Testis (tissue), 2 donors: Measurements from ENCODE around the gene CNPY4.

Source experiments
- POLR2A ChIP-seq: fragments of 450-650 bp; IDR thresholded peaks from one replicate; pipeline ENCODE4 v1.6.1; 2017; ENCODE audit warnings: antibody characterized with exemption, mild to moderate bottlenecking, moderate library complexity
- TF ChIP-seq, protein P1 (sequence below), 3 experiments: fragments of 450-650 bp in 2 of 3; fragments of 200-600 bp in 1 of 3; sonication (generic) in 1 of 3; IDR thresholded peaks; one replicate each; pipeline ENCODE4 v1.5.1; 2016 to 2019; ENCODE audit warnings: antibody characterized with exemption in 3 of 3, mild to moderate bottlenecking in 2 of 3, moderate library complexity in 1 of 3

DNA sequence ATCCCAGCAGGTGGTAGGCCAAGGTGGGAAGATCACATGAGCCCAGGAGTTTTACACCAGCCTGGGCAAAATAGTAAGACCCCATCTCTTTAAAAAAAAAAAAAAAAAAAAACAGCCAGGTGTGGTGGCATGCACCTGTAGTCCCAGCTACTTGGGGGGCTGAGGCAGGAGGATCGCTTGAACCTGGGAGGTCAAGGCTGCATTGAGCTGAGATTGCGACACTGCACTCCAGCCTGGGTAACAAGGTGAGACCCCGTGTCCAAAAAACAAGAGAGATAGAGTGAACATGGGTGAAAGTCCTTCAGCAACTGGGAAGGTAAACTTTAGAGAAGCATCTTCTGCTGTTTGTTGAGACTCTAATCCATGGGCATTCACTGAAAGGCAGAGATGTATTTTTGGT is 23.0 kb downstream of the CNPY4 start:
- no peak for TF ChIP-seq POLR2A
- TF ChIP-seq, protein P1, sequence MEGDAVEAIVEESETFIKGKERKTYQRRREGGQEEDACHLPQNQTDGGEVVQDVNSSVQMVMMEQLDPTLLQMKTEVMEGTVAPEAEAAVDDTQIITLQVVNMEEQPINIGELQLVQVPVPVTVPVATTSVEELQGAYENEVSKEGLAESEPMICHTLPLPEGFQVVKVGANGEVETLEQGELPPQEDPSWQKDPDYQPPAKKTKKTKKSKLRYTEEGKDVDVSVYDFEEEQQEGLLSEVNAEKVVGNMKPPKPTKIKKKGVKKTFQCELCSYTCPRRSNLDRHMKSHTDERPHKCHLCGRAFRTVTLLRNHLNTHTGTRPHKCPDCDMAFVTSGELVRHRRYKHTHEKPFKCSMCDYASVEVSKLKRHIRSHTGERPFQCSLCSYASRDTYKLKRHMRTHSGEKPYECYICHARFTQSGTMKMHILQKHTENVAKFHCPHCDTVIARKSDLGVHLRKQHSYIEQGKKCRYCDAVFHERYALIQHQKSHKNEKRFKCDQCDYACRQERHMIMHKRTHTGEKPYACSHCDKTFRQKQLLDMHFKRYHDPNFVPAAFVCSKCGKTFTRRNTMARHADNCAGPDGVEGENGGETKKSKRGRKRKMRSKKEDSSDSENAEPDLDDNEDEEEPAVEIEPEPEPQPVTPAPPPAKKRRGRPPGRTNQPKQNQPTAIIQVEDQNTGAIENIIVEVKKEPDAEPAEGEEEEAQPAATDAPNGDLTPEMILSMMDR (IDR thresholded peaks at IDR 0.05) = no peak
